ENCODE measurements around the gene EFHD2. TPM values are rescaled to one million over a fixed set of nuclear protein-coding genes. Genes with fewer than 3 reads are reported as not detected.

Gene EFHD2
- polyA plus RNA-seq, 1 donor from 2014 or later: 10.3 TPM

- H3F3A ChIP-seq (ENCODE audit: insufficient read depth, low read length, poor library complexity, severe bottlenecking): no peaks in the 10 kb centered on the region
- no peaks in the 10 kb centered on the region for H3K27me3 ChIP-seq (ENCODE audit: insufficient read depth, low read depth, low read length)
- no peak for TF ChIP-seq MXI1 (conservative IDR thresholded peaks at IDR 0.05; ENCODE audit: poor library complexity, severe bottlenecking)
- TF ChIP-seq CTCF (IDR thresholded peaks at IDR 0.05; ENCODE audit: poor library complexity, severe bottlenecking): no peak
- no peak for TF ChIP-seq POLR2AphosphoS5 (IDR thresholded peaks at IDR 0.05)
- TF ChIP-seq SMC3 (conservative IDR thresholded peaks at IDR 0.05; ENCODE audit: poor library complexity): no peak
- TF ChIP-seq TAF1 (IDR thresholded peaks at IDR 0.05; ENCODE audit: low read depth): no peak
- H3K9me2 ChIP-seq (ENCODE audit: insufficient read depth, low read length): no peaks in the 10 kb centered on the region
- H3K9me3 ChIP-seq (ENCODE audit: low read length): no peaks in the 10 kb centered on the region
- no peaks in the 10 kb centered on the region for H3K36me3 ChIP-seq (ENCODE audit: insufficient read depth, low read length)
- no peak overlapping the region for H2AFZ ChIP-seq (ENCODE audit: low read depth, low read length)
- no peaks in the 10 kb centered on the region for H4K20me1 ChIP-seq (ENCODE audit: insufficient read depth)
- H3K79me2 ChIP-seq (replicated peaks; ENCODE audit: insufficient read depth, low read length): no peaks in the 10 kb centered on the region
- H3K9ac ChIP-seq (ENCODE audit: low read length): no peak overlapping the region
- no peak overlapping the region for H3K4me2 ChIP-seq (ENCODE audit: low read length)
- H3K4me3 ChIP-seq (ENCODE audit: low read length): no peak overlapping the region
- no peak overlapping the region for H3K27ac ChIP-seq (ENCODE audit: low read length)
Observed at GRCh38 chr1:15418806-15419515, 9.3 kb downstream of the EFHD2 start.

DNA sequence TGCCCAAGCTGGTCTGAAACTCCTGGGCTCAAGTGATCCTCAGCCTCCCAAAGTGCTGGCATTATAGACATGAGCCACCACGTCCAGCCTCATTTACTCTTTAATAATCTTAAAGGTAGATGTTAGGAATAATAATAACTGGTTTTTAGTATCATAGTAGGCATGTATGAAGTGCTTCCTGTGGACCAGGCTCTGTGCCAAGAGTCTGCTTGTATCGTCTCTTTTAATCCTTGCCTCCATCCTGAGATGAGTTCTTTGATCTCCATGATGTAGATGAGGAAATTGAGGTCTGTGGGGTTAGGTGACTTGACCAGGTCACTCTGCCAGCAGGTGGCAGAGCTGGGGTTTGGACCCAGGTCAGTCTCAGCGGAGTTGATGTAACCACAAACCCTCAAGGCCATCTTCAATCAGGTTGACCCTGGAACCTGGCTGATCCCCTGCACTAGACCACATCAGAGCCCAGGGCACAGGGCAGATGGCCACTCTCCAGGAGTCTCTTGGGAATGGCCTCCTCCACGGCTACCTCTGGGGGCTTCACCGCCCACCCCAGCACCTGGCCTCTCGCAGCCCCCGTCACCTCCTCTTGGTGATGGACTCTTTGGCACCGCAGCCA, 11.3 kb downstream of the EFHD2 start:
- Histone ChIP-seq H3K9me3 (ENCODE audit: low read length) (no peaks in the 10 kb centered on the region), H3K4me3 (ENCODE audit: low read length) (no peak overlapping the region), H3K9ac (ENCODE audit: low read length) (no peak overlapping the region), H2AFZ (ENCODE audit: low read depth, low read length) (no peak overlapping the region), H3K4me2 (ENCODE audit: low read length) (no peak overlapping the region), H3K9me2 (ENCODE audit: insufficient read depth, low read length) (no peaks in the 10 kb centered on the region), H3K79me2 (replicated peaks; ENCODE audit: insufficient read depth, low read length) (no peaks in the 10 kb centered on the region), H3K36me3 (ENCODE audit: insufficient read depth, low read length) (no peaks in the 10 kb centered on the region), H3F3A (ENCODE audit: insufficient read depth, low read length, poor library complexity, severe bottlenecking) (no peaks in the 10 kb centered on the region), H3K27me3 (ENCODE audit: insufficient read depth, low read depth, low read length) (no peaks in the 10 kb centered on the region), H4K20me1 (ENCODE audit: insufficient read depth) (no peaks in the 10 kb centered on the region), H3K27ac (ENCODE audit: low read length) (no peak overlapping the region)
- no peak for TF ChIP-seq TAF1 (IDR thresholded peaks at IDR 0.05; ENCODE audit: low read depth)
- TF ChIP-seq SMC3 (conservative IDR thresholded peaks at IDR 0.05; ENCODE audit: poor library complexity): no peak
- no peak for TF ChIP-seq CTCF (IDR thresholded peaks at IDR 0.05; ENCODE audit: poor library complexity, severe bottlenecking)
- no peak for TF ChIP-seq POLR2AphosphoS5 (IDR thresholded peaks at IDR 0.05)
- TF ChIP-seq, protein P1, sequence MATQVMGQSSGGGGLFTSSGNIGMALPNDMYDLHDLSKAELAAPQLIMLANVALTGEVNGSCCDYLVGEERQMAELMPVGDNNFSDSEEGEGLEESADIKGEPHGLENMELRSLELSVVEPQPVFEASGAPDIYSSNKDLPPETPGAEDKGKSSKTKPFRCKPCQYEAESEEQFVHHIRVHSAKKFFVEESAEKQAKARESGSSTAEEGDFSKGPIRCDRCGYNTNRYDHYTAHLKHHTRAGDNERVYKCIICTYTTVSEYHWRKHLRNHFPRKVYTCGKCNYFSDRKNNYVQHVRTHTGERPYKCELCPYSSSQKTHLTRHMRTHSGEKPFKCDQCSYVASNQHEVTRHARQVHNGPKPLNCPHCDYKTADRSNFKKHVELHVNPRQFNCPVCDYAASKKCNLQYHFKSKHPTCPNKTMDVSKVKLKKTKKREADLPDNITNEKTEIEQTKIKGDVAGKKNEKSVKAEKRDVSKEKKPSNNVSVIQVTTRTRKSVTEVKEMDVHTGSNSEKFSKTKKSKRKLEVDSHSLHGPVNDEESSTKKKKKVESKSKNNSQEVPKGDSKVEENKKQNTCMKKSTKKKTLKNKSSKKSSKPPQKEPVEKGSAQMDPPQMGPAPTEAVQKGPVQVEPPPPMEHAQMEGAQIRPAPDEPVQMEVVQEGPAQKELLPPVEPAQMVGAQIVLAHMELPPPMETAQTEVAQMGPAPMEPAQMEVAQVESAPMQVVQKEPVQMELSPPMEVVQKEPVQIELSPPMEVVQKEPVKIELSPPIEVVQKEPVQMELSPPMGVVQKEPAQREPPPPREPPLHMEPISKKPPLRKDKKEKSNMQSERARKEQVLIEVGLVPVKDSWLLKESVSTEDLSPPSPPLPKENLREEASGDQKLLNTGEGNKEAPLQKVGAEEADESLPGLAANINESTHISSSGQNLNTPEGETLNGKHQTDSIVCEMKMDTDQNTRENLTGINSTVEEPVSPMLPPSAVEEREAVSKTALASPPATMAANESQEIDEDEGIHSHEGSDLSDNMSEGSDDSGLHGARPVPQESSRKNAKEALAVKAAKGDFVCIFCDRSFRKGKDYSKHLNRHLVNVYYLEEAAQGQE (IDR thresholded peaks at IDR 0.05; ENCODE audit: borderline replicate concordance): no peak
- no peak for TF ChIP-seq MXI1 (conservative IDR thresholded peaks at IDR 0.05; ENCODE audit: poor library complexity, severe bottlenecking)
- TF ChIP-seq EP300 (conservative IDR thresholded peaks at IDR 0.05; ENCODE audit: poor library complexity, severe bottlenecking): no peak
- no peak for TF ChIP-seq RAD21 (conservative IDR thresholded peaks at IDR 0.05)
- no peak for TF ChIP-seq EZH2 (IDR thresholded peaks at IDR 0.05; ENCODE audit: borderline replicate concordance, insufficient read depth, low read length, poor library complexity, severe bottlenecking)

All from neural cell (in vitro differentiated cells).